Tongue (tissue), 2 donors: ENCODE results near the gene OPCML. TPM values are rescaled to one million over a fixed set of nuclear protein-coding genes. Genes with fewer than 3 reads are reported as not detected.
A peak's percentile ranks its signal among the peaks of the same experiment; 100 is the strongest.

Experiments used
- DNase-seq: peaks from one replicate; pipeline ENCODE4 v3.0.0-alpha.2; 2015
- total RNA-seq: library from RNA; depleted of rRNA; stranded (reverse); fragments of >200 nt; gene quantifications from one replicate; pipeline ENCODE4 v1.2.3, GENCODE V29; 2014

Gene OPCML
- total RNA-seq, 1 donor from 2014 or later, result 0.41 TPM

DNA sequence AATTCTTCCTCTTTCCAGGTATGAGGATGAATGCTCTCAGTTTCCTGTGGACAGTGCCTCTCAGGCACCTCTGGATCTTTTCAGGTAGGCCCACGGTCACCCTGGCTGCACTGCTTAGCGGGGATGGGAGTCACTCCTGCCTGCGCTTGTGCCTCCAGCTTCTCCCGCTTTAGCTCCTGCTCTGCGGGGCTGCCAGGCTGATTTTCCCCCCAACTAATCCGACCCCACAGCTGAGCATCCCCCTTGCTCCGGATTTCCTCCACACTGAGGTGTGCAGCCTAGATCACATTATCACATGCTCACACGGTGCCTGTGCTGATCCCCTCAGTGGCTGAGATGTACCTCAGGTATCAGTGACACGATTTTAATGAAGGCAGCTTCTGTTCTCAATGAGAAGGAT, 879.1 kb downstream of the OPCML start:
- DNase-seq, result no peak

DNA sequence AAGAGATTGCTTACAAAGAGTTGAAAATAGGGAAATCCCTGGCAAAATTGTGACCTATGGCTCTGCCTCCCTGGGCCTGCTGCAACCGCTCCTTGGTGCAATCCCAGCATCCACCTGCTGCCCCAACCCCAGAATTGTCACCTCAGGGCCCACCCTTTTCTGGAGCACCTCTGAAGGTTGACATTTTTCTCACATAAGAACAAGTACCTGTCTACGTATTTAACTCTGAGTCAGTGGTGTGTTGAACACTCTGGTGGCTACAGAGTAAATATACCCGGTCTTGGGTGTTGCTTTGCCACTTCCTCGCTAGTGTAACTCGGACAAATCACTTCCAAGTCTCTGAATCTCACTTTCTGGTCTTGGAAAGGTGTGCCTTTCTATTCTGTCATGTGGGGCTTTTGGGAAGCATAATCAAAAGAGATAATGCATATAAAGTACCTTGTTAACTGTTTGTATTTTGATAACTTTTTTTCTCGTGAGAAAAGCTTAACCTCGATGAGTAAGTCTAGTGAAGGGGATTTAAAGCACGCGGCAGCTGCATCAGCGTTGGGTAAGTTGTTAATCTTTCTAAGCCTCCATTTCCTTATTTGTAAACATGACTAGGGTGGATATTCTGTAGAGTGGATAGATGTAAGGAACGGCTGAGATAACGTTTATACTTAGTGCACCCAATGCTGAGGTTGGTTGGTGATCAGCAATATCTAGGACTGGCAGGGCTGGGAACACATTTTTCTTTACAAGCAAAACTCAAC, 881.2 kb downstream of the OPCML start:
- no peak for DNase-seq

DNA sequence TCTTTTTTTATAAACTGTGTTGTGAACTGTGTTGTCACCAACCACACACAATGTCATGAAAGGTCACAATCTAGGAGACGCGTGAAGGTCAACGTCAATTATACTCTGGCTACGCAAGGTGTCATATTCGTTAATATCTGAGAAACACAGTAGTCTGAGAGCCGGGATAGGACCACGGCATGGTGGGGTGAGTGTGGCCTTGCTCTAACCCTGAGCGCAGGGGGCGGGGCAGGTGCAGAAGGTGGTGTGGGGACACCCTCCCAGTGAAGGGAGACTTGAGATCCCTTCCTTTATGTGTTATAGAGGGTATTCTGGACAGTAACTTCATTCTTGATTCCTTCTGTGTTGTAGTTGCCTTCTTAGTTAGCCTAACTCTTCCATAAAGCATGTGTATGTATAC, 883.0 kb downstream of the OPCML start:
- no peak for DNase-seq

DNA sequence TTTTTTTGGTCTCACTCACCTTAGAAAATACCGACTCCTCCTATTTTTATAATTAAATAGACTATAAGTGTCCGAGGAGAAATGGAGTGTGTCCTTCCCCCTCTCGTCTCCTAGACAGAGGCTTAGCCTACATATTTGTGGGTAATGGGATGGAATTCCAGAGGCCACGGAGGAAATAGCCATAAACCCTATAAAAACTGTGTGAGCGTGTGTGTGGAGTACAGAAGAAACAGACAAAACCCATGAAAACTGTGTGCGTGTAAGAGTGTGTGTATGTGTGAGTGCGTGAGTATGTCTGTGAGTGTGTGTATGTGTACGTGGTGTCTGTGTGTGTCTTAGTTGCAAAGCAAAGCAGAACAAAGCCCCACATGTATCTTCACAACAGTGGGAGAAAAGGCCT, 883.5 kb downstream of the OPCML start:
- DNase-seq, result no peak

DNA sequence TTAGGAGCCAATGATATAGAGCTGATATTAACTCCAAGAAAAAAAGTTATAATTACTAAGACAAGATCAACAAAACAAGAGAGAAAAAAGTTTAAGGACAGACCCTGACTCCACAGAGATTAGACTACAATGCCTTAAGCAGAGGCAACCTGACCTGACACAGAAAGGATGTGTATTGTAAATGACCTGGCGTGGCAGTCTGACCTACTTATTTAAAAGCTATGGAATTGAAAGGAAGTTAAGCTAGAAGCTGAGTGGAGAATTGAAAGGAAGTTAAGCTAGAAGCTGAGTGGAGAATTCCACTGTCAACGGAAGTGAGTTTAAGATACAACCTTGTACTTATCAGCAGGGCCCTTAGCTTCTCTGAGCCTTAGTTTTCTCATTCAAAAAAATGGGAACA, 885.4 kb downstream of the OPCML start:
- no peak for DNase-seq

DNA sequence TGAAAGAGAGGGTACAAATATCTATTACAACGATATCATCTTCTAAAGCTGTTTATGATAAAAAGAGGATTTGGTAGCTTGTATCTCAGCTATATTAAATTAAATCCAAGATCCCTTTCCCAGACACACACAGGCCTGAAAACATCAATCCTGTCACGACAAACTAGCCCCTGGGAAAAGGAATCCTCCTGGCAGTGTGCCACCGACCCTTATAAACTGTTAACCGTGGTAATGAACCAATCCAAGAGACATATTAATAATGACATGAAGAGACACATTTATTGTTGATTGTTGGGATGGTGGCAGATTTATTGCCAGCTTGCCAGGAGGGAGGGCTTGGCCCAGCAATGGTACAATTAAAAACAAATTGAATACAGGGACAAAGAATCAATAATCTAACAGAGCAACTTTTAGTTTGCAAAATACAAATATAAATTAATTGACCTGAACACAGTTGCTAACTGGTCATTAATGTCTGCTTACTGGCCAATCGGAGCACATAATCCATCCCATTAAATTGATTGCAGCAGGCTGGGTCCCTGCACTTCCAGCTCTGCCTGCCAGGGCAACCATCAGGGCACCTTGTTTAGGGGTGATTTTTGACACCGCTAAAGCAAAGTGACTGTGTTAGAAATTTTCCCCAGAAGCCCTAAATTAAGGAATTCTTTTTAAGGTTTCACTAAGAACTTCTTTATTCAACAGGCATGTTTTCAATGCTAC, 887.6 kb downstream of the OPCML start:
- DNase-seq, result no peak

DNA sequence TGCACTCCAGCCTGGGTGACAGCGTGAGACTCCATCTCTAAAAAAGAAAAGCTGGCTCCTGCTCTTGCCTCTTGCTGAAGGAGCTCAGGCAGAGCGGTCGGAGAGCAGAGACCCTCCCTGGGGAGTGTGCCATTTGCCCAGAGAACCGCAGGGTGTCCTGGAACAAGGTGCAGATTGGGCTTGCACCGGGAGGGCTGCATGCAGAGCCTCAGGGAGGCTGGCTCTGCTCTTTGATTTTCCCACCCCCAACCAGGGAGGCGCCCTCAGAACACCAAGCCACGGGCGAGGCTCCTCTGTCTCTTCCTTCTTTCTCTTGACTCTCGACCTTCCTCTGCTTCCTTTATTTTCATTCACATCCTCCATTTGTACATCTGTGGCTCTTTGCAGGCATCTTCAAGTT, 889.1 kb downstream of the OPCML start:
- no peak for DNase-seq

DNA sequence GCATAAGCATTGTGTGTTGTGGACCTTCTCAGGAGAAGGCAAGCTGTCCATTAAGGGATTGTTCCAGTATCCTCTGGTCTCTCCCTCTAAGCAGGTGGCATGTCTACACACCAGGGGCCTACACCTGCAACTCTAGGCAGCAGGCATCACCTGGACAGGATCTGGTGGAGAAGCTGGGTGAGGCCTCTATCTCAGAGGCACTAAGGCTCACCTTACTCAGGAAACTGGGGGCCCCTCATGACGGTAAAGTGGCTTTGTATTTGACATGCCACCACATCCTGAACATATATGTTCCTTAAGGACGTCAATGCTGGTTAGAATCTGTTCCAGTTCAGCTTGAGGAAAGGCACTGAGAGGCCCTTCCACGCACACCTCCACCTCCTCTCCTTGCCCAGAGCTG, 891.3 kb downstream of the OPCML start:
- DNase-seq, result no peak

DNA sequence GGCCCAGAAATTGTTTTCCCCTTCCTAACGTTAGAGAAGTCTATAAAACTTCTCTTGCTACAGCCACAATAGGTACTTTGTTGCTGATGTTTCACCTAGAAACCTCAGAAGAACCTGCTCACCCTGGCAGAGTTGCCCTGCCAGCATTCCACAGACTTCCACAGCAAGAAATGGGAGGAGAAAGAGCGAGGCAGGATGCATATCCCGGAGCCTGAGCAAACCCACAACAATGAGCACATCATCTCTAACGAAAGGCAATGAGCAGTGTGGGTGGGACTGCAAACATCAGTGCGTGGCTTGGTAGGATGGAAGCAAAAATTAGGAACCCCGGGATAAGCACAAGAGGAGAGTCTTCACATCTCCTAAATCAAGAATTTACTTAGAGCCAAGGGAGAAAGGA, 892.3 kb downstream of the OPCML start:
- DNase-seq, result no peak

DNA sequence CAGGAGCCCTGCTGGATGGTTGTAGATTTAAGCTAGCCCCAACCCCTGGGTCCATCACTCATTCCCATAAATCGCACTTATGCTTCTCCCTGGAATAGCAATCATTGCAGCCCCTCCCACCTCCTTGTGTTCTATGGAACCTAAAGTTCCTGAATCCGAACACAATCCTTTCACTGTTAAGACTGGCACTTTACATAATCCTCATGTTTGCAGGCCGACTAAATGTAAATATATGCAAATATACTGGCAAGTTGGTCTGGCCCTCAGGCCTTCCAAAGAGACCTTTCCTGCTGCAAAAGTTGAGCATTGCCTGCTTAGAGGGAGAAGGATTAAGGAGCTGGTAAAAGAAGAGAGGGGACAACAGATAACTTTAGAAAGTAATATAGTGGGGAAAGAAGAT, 892.9 kb downstream of the OPCML start:
- no peak for DNase-seq

DNA sequence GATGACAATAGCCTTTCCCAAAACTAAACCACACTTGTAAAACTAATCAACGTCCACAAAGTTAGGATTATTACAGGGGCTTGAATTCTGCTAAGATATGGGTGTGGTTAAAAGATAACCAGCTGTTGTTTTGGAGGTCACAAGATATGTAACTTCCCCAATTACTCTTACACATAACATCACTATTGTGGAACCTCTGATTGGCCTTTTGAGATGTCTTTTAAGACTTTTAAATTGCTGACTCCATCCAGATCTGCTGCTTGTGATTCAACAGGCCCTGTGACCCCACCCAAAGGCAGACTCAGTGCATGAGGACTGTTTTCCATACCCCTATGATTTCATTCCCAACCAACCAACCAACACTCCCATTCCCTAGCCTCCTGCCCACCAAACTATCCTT, 893.9 kb downstream of the OPCML start:
- no peak for DNase-seq

DNA sequence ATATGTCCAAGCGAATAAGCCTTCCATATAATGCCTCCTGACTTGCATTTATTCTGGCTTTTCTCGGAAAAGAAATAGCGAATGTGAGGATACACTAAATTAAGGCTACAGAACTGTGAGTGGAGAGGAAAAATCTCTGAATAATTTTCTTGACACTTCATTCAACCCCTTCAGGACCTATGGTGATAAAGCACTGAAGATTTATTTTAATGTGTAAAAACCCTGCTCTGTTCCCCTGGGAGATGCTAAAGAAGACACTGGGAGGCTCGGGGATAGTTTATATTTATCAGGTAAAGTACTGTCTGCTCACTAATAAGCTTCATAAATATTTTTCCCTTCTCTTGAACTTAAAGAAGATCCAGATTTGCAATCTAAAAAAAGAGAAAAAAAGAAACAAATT, 895.8 kb downstream of the OPCML start:
- DNase-seq, result no peak

DNA sequence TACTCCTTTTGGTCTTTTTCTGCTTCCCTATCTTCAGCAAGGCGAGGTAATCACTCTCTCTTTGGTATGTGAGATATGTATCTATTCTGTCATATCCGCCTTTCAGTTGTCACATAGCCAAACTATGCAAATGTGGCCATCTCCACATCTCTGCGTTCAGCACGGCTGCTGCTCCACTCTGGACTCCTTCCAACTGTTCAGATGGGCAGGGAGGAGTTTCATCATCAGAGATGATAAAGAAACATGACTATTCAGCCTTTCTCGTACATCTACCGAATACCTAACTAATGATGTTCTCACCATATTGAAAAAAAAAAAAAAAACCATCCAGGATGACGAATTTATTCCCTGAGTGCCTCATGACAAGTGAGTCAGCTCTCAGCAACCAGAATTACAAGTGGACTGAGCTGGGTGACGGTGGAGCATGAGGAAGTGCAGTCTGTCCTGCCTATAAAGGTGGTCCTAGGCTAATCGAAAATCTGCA, 899.6 kb downstream of the OPCML start:
- DNase-seq, result peak; percentile 9

DNA sequence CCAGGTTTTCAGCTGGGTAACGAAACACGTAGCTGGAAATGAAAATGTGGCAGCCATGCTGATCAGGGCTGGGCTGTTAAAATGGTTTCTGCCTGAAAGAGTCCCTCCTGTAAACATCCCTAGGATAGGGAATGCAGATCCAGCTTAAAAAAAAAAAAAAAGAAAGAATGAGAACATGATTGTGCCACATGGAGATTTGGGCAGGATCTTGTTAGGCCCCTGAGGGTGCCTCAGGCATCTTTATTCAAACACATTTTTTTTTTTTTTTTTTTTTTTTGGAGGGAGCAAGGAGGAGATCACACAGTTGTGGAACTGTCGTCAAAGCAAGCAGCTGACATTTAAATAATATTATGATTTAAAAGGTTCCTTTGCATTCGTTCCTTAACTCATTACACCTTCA, 900.3 kb downstream of the OPCML start:
- no peak for DNase-seq

DNA sequence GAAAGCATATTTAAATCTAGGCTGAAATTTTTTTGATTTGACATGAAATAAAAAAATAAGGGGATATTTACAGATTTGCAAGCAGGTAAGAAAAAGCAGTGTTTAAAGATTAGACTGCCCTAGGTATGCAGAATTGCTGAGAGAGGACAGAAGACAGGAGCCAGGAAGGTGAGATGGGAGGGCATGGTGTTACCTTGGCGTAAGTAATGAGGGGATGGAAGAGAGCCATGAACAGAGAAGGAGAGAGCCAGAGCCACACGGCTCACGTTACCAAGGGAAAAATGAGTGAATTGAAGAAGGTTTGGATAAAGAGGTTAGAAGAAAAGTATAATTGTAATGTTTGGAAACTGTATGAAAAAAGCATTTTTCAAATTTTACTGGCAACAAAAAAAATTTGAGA, 904.3 kb downstream of the OPCML start:
- DNase-seq, result no peak

DNA sequence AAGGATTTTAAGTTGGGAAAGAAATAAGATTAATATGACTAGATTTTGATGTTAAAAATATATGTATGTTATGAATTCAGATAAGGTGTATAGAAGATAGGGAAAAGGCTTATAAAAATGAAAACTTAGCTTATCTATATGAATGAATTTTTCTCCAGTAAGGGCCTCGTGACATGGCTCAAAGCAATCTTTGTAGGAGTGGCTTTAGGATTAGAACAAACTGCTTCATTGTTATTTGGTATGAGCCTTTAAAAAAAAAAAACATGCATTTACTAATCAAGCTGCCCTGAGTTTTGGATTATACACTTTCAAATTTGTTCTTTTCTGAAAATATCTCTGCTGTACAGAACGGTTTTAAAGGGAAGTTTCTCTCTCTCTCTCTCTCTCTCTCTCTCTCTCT, 905.9 kb downstream of the OPCML start:
- DNase-seq, result no peak

DNA sequence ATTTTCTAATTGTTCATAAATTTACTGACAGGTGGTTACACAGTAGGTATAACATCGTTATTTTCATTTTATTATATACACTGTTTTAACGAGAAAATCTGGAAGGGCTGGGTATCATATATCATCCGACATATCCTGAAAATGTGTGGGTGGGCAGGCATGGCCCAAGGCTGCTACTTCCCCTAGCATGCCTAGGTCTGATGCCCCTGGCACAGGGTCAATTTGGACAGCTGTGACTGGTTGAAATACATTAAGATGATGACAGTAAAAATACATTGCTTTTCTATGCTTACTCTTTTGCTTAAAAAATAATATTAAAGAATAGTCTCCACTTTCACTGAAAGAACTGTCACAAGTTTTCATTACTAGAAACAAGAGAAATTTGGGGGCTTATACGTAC, 908.8 kb downstream of the OPCML start:
- peak; percentile 52 for DNase-seq

DNA sequence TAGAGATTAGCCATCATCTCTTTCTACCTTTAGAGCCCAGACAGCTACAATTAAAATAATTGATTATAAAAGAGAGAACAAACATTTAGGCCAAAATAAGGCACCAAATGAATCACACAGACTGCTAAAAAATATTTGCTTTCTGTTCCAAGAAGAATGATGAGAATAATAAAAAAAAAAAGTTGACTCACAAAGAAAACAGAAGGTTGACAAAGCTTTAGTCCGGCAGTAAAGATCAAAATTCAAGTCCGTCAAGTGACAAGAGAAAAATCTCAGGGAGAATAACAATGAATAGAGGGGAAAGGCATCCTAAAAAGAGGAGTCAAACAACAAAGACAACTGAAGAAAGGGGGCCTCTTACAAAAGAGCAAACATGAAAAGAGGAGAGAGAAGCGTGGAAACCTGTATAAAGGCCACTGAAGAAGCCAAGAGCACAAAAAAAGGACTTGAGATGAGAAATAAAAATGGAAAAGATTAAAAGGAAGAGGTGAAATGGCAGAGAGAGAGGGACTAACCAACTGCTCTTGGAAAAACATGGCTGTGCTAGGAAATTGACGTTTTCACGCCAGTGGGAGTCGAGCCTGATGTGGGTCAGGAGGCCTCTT, 910.2 kb downstream of the OPCML start:
- no peak for DNase-seq

DNA sequence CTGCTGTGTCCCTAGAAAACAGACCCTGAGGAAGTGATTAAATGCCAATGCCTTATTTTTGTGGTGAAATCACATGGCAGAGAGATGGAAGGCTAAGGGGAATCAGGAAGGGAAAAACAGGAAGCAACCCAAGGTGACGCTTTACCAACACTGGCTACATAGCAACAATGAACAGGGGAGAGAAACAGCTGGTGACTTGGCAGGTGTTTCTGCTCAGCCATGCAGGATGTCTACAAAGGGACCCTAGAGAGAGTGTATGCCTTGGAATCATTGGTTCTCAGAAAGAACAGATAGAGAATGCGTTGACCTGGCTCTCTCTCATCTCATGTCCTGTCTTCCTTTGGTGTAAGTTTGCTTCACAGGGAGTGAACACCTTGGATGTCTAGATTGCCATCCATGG, 911.9 kb downstream of the OPCML start:
- no peak for DNase-seq

DNA sequence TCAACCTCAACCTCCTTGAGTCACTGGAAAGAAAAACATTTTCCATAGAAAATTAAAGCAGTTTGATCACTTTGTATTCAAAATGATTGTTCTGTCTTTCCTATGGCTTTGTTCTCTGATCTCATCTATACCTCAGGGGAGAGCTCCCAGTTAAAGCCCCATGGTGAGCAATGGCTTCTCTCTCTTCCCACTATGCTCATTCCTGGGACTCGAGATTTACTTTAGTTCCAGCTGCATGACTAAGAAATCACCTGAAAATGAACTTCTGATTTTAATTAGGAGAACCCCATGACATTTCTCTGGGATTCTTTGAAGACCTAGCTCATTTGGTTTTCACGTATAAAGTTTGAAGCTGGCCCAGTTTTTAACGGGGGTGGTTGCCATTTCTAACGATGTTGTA, 921.5 kb downstream of the OPCML start:
- no peak for DNase-seq

DNA sequence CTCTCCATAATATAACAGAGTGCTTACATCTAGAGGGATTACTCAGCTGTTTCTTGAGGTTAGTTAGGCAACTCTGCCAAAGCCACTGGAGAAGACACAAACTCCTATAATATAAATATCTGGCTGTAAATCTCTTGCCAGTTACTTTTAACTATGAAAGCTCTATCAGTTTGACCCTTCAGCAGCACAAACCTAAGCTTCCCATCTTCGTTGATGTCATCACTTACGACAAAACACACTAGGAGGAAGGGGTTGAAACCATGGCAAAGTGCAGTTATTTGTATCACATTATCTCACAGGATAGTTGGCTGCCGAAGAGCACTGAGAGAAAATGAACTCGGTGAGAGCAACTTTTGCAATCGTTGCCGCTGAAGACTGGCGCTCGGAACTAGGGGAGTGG, 922.1 kb downstream of the OPCML start:
- DNase-seq, result no peak

DNA sequence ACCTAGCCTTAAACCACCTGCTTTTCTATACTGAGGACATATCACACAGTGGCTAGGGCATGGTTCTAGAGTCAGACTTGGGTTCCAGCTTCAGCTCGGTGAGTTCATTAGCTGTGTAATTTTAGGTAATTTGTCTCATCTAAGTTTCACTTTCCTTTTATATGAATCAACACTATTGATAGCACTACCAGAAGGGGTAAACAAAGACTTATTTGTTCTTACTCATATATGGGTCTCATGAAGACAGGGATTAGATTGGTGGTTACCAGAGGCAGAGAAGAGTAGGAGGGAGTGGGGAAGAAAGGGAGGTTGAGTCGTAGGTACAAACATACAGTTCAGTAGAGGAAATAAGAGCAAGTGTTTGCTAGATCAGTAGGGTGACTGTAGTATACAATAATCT, 924.7 kb downstream of the OPCML start:
- DNase-seq, result no peak

DNA sequence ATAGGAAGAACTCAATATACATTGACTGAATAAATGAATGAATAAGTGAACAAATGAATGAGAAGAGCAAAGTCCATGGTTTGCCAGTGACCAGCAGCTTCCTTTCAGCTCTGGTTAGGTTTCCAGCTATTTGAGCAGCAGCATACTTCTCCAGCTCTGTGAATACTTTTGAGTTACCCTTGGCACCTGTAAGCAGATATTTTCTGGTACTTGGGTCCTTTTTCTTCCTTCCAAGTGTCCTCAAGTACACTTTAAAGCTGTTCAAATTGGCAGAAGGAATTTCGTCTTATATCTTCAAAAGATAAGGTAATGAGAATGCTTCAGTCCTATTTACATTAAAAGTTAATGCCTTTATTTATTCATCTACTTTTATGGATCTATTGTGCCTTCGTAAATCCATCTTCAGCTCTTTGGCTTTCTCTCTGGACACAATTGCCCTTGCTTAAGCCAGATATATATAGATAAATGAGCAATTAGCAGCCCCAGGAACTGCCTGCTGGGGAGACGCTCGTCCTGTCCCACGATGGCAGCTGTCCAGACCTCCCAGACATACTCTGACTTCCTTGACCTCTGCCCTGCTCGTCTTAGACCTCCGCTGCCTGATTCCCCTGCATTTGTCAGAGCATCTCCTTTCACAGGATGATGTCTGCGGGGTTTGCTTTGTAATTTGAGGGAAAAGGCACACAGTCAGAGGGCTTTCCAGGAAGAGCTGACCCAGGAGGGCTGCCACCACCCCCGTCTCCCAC, 926.3 kb downstream of the OPCML start:
- DNase-seq, result no peak
